ENCODE measurements around the gene RAB33B.

Gene RAB33B

DNA sequence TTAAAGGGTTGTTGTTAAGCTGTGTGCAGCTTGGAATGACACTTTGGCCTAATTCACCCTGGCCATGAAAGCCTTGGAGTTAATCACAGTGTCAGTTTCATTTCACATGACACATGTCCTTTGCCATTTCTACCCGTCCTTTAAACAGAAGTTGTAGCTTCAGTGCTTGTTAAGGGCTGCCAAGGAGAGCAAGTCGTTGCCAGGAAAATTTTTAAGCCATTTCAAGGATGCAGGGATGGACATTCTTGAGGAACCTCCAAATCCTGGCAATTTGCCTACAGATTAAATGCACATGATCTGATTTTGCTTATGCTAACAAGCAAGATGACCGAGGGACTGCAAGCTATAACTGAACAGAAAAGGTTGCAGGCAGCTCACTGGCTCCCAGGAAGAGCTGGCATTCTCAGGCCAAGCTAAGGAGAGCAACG is 61.6 kb downstream of the RAB33B start:
- Histone ChIP-seq H3K9me2 (replicated peaks; ENCODE audit: insufficient read depth, low read length) (no peaks in the 10 kb centered on the region), H3K36me3 (replicated peaks; ENCODE audit: insufficient read depth, low read length) (peaks cover 14% of the 10 kb centered on the region)

DNA sequence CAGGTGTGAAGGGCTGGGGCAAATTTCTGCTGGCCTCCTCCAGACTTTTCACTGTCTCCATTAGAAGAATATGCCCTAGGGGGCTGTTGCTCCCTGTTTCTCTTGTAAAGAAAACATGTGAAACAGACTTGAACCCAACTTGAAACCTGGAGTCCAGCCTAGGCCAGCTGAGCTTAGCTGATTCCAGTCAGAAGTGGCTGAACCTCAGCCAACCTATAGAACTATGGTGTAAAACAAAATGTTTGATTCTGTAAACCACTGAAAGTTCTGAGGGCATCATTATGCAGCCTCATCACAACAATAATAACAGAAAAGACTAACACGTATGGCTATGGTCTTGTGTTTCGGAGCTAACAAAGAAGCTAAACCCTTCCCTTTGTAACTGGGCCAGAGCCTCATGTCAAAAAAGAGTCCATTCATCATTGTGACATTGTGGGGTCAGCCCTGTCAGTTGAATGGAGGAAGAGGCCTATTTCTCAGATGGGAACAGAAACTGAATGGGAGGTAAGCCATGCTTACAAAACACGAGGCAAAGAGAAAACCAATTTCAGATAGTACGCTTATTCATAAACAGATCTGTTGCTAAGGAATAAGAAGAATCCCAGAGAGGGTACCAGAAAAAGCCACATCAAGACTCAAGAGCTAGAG is 68.0 kb downstream of the RAB33B start:
- Histone ChIP-seq H3K4me1 (ENCODE audit: low read length) (peaks cover 22% of the 10 kb centered on the region), H4K20me1 (ENCODE audit: insufficient read depth, low read length) (no peaks in the 10 kb centered on the region), H2AFZ (ENCODE audit: low read length) (no peak overlapping the region), H3K27ac (ENCODE audit: low read length) (no peak overlapping the region), H3K79me2 (ENCODE audit: low read length) (no peaks in the 10 kb centered on the region), H3K4me3 (ENCODE audit: low read length) (no peak overlapping the region), H3K9ac (ENCODE audit: low read length) (no peak overlapping the region), H3K9me3 (replicated peaks; ENCODE audit: insufficient read depth, low read length) (no peaks in the 10 kb centered on the region), H3K9me2 (replicated peaks; ENCODE audit: insufficient read depth, low read length) (no peaks in the 10 kb centered on the region), H3K36me3 (replicated peaks; ENCODE audit: insufficient read depth, low read length) (peaks cover 21% of the 10 kb centered on the region; the same call in 1 of the 2 replicates), H3F3A (ENCODE audit: insufficient read depth, low read length) (no peaks in the 10 kb centered on the region), H3K4me2 (ENCODE audit: low read depth, low read length) (no peak overlapping the region), H3K27me3 (replicated peaks; ENCODE audit: insufficient read depth, low read length) (no peaks in the 10 kb centered on the region)
- no peak for DNase-seq
- TF ChIP-seq EZH2phosphoT487 (IDR thresholded peaks at IDR 0.05; ENCODE audit: low read length): no peak
- no peak for TF ChIP-seq EZH2 (optimal IDR thresholded peaks at IDR 0.05; ENCODE audit: low read depth, low read length)
- no peak for TF ChIP-seq CTCF (IDR thresholded peaks at IDR 0.05; ENCODE audit: low read length)

More for the DNA sequence above, 61.6 kb downstream of the RAB33B start:
- DNase-seq: no peak
- Histone ChIP-seq H3K4me1 (ENCODE audit: low read length) (no peaks in the 10 kb centered on the region), H3K27me3 (replicated peaks; ENCODE audit: insufficient read depth, low read length) (no peaks in the 10 kb centered on the region), H3K79me2 (ENCODE audit: low read length) (no peaks in the 10 kb centered on the region), H3K9ac (ENCODE audit: low read length) (no peak overlapping the region), H3K27ac (ENCODE audit: low read length) (no peak overlapping the region), H3K4me2 (ENCODE audit: low read depth, low read length) (no peak overlapping the region), H3K4me3 (ENCODE audit: low read length) (no peak overlapping the region), H3K9me3 (replicated peaks; ENCODE audit: insufficient read depth, low read length) (no peaks in the 10 kb centered on the region), H2AFZ (ENCODE audit: low read length) (no peak overlapping the region), H3F3A (ENCODE audit: insufficient read depth, low read length) (no peaks in the 10 kb centered on the region), H4K20me1 (ENCODE audit: insufficient read depth, low read length) (no peaks in the 10 kb centered on the region)
- TF ChIP-seq EZH2 (optimal IDR thresholded peaks at IDR 0.05; ENCODE audit: low read depth, low read length) (no peak), EZH2phosphoT487 (IDR thresholded peaks at IDR 0.05; ENCODE audit: low read length) (no peak), CTCF (IDR thresholded peaks at IDR 0.05; ENCODE audit: low read length) (no peak)

- peaks cover 21% of the 10 kb centered on the region; the same call in 1 of the 2 replicates for H3K36me3 ChIP-seq (replicated peaks; ENCODE audit: insufficient read depth, low read length)
- H3K9ac ChIP-seq (ENCODE audit: low read length): no peak overlapping the region
- no peaks in the 10 kb centered on the region for H3K27me3 ChIP-seq (replicated peaks; ENCODE audit: insufficient read depth, low read length)
- no peaks in the 10 kb centered on the region for H3K79me2 ChIP-seq (ENCODE audit: low read length)
- no peak overlapping the region for H3K27ac ChIP-seq (ENCODE audit: low read length)
- H3F3A ChIP-seq (ENCODE audit: insufficient read depth, low read length): no peaks in the 10 kb centered on the region
- H3K9me3 ChIP-seq (replicated peaks; ENCODE audit: insufficient read depth, low read length): no peaks in the 10 kb centered on the region
- TF ChIP-seq EZH2phosphoT487 (IDR thresholded peaks at IDR 0.05; ENCODE audit: low read length) (no peak), EZH2 (optimal IDR thresholded peaks at IDR 0.05; ENCODE audit: low read depth, low read length) (no peak), CTCF (IDR thresholded peaks at IDR 0.05; ENCODE audit: low read length) (no peak)
- H3K9me2 ChIP-seq (replicated peaks; ENCODE audit: insufficient read depth, low read length): no peaks in the 10 kb centered on the region
- no peak overlapping the region for H3K4me2 ChIP-seq (ENCODE audit: low read depth, low read length)
- H3K4me1 ChIP-seq (ENCODE audit: low read length): peaks cover 24% of the 10 kb centered on the region
- no peaks in the 10 kb centered on the region for H4K20me1 ChIP-seq (ENCODE audit: insufficient read depth, low read length)
- no peak overlapping the region for H2AFZ ChIP-seq (ENCODE audit: low read length)
- no peak for DNase-seq
- H3K4me3 ChIP-seq (ENCODE audit: low read length): no peak overlapping the region
These were observed 68.5 kb downstream of the RAB33B start for GRCh38 chr4:139522457-139522856.

All from MM.1S (cell line).